ENCODE data around the gene CCDC102B. TPM values are rescaled to one million over a fixed set of nuclear protein-coding genes. Genes with fewer than 3 reads are reported as not detected.

Gene CCDC102B
- total RNA-seq, 1 experiment from 2014 or later, result 2.4 TPM

- Histone ChIP-seq H3K36me3 (ENCODE audit: low read depth, low read length) (no peaks in the 10 kb centered on the region), H4K20me1 (ENCODE audit: low read length) (no peaks in the 10 kb centered on the region), H3K9ac (ENCODE audit: low read length) (no peak overlapping the region)
Observed at GRCh38 chr18:68925268-68925667, 127.4 kb downstream of the CCDC102B start.

GRCh38 chr18:68928762-68929675 is 131.1 kb downstream of the CCDC102B start:
- Histone ChIP-seq H3K4me3 (ENCODE audit: low read length) (no peak overlapping the region), H3K4me1 (ENCODE audit: insufficient read depth, low read length) (no peaks in the 10 kb centered on the region), H3K9ac (ENCODE audit: low read length) (no peak overlapping the region), H3K9me2 (replicated peaks; ENCODE audit: low read length) (no peaks in the 10 kb centered on the region), H3K9me3 (ENCODE audit: low read length) (no peaks in the 10 kb centered on the region), H3K79me2 (ENCODE audit: low read length) (no peaks in the 10 kb centered on the region), H3K36me3 (ENCODE audit: low read depth, low read length) (no peaks in the 10 kb centered on the region), H3K27me3 (ENCODE audit: low read length) (no peaks in the 10 kb centered on the region), H3K4me2 (ENCODE audit: low read length) (no peak overlapping the region), H4K20me1 (ENCODE audit: low read length) (no peaks in the 10 kb centered on the region), H3K27ac (ENCODE audit: low read length) (no peak overlapping the region), H3F3A (ENCODE audit: low read length, unreplicated experiment) (no peaks in the 10 kb centered on the region), H2AFZ (ENCODE audit: low read length) (no peak overlapping the region)
- ChIA-PET CTCF (no interaction called here), POLR2A (ENCODE audit: unreplicated experiment) (no interaction called here)
- ATAC-seq (no peak), DNase-seq (no peak)
- intact Hi-C loops (cut with micrococcal nuclease), result loop anchor here (5.0 kb wide), 1 partner anchor 1143 kb away; no protein-coding TSS in a partner anchor
- BruUV-seq (replicated peaks), result no TSS peak
- TF ChIP-seq CTCF (conservative IDR thresholded peaks at IDR 0.05; ENCODE audit: low read depth, low read length), result no peak

More at GRCh38 chr18:68925268-68925667, 127.4 kb downstream of the CCDC102B start:
- DNase-seq, result peak; percentile 9
- Histone ChIP-seq H3K4me1 (ENCODE audit: insufficient read depth, low read length) (no peaks in the 10 kb centered on the region), H3K27me3 (ENCODE audit: low read length) (no peaks in the 10 kb centered on the region), H3K4me2 (ENCODE audit: low read length) (no peak overlapping the region), H3K9me3 (ENCODE audit: low read length) (no peaks in the 10 kb centered on the region), H3K4me3 (ENCODE audit: low read length) (no peak overlapping the region), H3K79me2 (ENCODE audit: low read length) (no peaks in the 10 kb centered on the region), H3K9me2 (replicated peaks; ENCODE audit: low read length) (no peaks in the 10 kb centered on the region), H3F3A (ENCODE audit: low read length, unreplicated experiment) (no peaks in the 10 kb centered on the region), H2AFZ (ENCODE audit: low read length) (no peak overlapping the region), H3K27ac (ENCODE audit: low read length) (no peak overlapping the region)
- no peak for TF ChIP-seq EZH2 (IDR thresholded peaks at IDR 0.05; ENCODE audit: low read length, unreplicated experiment)
- peak; percentile 52 for TF ChIP-seq CTCF (conservative IDR thresholded peaks at IDR 0.05; ENCODE audit: low read depth, low read length)
- no peak for TF ChIP-seq EZH2phosphoT487 (IDR thresholded peaks at IDR 0.05; ENCODE audit: borderline replicate concordance, low read length)
- BruUV-seq (replicated peaks), result no TSS peak
- intact Hi-C loops (cut with micrococcal nuclease), result loop anchor here (5.0 kb wide), 1 partner anchor 1147 kb away; no protein-coding TSS in a partner anchor
- peak; percentile 58 for ATAC-seq
- POLR2A ChIA-PET (ENCODE audit: unreplicated experiment), result no interaction called here
- CTCF ChIA-PET, result interaction anchor here (0.5 kb wide), 1 partner anchor 453 kb away, joined by 5 read pairs; no protein-coding TSS in a partner anchor

- POLR2A ChIA-PET (ENCODE audit: unreplicated experiment), result no interaction called here
- ATAC-seq (no peak), DNase-seq (no peak)
- H3K27me3 ChIP-seq (ENCODE audit: low read length), result no peaks in the 10 kb centered on the region
- no peak overlapping the region for H3K9ac ChIP-seq (ENCODE audit: low read length)
- no peaks in the 10 kb centered on the region for H3K79me2 ChIP-seq (ENCODE audit: low read length)
- BruUV-seq (replicated peaks), result no TSS peak
- CTCF ChIA-PET, result no interaction called here
- H3K36me3 ChIP-seq (ENCODE audit: low read depth, low read length), result no peaks in the 10 kb centered on the region
- intact Hi-C loops (cut with micrococcal nuclease), result no loop called here
- H3F3A ChIP-seq (ENCODE audit: low read length, unreplicated experiment), result no peaks in the 10 kb centered on the region
- H3K4me2 ChIP-seq (ENCODE audit: low read length), result no peak overlapping the region
- no peak overlapping the region for H3K27ac ChIP-seq (ENCODE audit: low read length)
- TF ChIP-seq CTCF (conservative IDR thresholded peaks at IDR 0.05; ENCODE audit: low read depth, low read length) (no peak), EZH2 (IDR thresholded peaks at IDR 0.05; ENCODE audit: low read length, unreplicated experiment) (no peak), EZH2phosphoT487 (IDR thresholded peaks at IDR 0.05; ENCODE audit: borderline replicate concordance, low read length) (no peak)
- no peaks in the 10 kb centered on the region for H4K20me1 ChIP-seq (ENCODE audit: low read length)
- no peak overlapping the region for H2AFZ ChIP-seq (ENCODE audit: low read length)
- no peak overlapping the region for H3K4me3 ChIP-seq (ENCODE audit: low read length)
- peaks cover 11% of the 10 kb centered on the region for H3K4me1 ChIP-seq (ENCODE audit: insufficient read depth, low read length)
- H3K9me3 ChIP-seq (ENCODE audit: low read length), result no peaks in the 10 kb centered on the region
- no peaks in the 10 kb centered on the region for H3K9me2 ChIP-seq (replicated peaks; ENCODE audit: low read length)
Observed at GRCh38 chr18:68935686-68936085, 137.8 kb downstream of the CCDC102B start.
